ENCODE measurements around the gene MYLK. TPM values are rescaled to one million over a fixed set of nuclear protein-coding genes. Genes with fewer than 3 reads are reported as not detected.
A peak's percentile ranks its signal among the peaks of the same experiment; 100 is the strongest.

Gene MYLK
- total and polyA plus RNA-seq, 2 of the 4 experiments (the other 2 are of a cell fraction): 299 to 484 TPM

DNA sequence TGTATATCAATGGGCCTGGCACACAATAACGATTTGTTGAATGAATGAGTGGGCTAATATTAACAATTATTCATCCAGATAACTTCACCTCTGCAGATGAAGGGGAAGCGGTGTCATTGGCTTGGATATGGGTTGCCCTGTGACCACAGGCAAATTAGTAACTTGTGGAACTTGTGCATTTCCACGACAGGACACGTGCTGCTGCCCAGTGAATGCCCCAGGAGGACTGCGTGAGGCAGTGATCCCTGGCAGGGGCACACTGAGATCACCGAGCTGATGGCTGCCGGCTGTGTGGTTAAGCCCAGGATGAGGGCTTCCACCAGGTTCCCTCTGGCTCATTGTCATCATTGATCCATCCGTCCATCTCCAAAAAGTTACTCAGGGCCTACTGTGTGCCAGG is 215.2 kb downstream of the MYLK start:
- H3K4me2 ChIP-seq (ENCODE audit: low read depth, low read length): no peak overlapping the region
- no peak overlapping the region for H2BK120ac ChIP-seq (ENCODE audit: low read depth, low read length)
- TF ChIP-seq MAFK (IDR thresholded peaks at IDR 0.05; ENCODE audit: low read depth, low read length): no peak
- no peak for TF ChIP-seq RCOR1 (IDR thresholded peaks at IDR 0.05; ENCODE audit: insufficient replicate concordance, low read length)
- TF ChIP-seq FOS (IDR thresholded peaks at IDR 0.05; ENCODE audit: low read depth, low read length): no peak
- TF ChIP-seq USF2 (IDR thresholded peaks at IDR 0.05; ENCODE audit: low read depth, low read length): no peak
- TF ChIP-seq ELK1 (IDR thresholded peaks at IDR 0.05; ENCODE audit: borderline replicate concordance, low read depth, low read length): no peak
- no peak for TF ChIP-seq NFE2L2 (IDR thresholded peaks at IDR 0.05; ENCODE audit: low read depth, low read length)
- no peak for TF ChIP-seq CHD1 (IDR thresholded peaks at IDR 0.05; ENCODE audit: low read depth, low read length)
- no peak for TF ChIP-seq RAD21 (IDR thresholded peaks at IDR 0.05; ENCODE audit: low read length)
- no peak for TF ChIP-seq BHLHE40 (IDR thresholded peaks at IDR 0.05; ENCODE audit: low read depth, low read length)
- no peak for TF ChIP-seq POLR2A (IDR thresholded peaks at IDR 0.05; ENCODE audit: low read depth, low read length)
- no peak for TF ChIP-seq CEBPB (IDR thresholded peaks at IDR 0.05; ENCODE audit: low read depth, low read length)
- no TSS peak for BruUV-seq (replicated peaks)
- H2BK20ac ChIP-seq (ENCODE audit: low read depth, low read length): no peak overlapping the region
- H3K9me1 ChIP-seq (ENCODE audit: insufficient read depth, low read length): peaks cover 12% of the 10 kb centered on the region
- H3K56ac ChIP-seq (ENCODE audit: extremely low read depth, insufficient read depth, low read length): no peak overlapping the region
- peaks cover 0 to 18% of the 10 kb centered on the region in 2 experiments; a peak in 3 of 4 replicates for H3K79me1 ChIP-seq (ENCODE audit: low read depth in 1 of 2, low read length in 2 of 2)
- ChIA-PET CTCF (no interaction called here), POLR2A (ENCODE audit: unreplicated experiment) (no interaction called here)
- H3K23ac ChIP-seq (ENCODE audit: low read depth, low read length): no peak overlapping the region
- H3K4ac ChIP-seq (ENCODE audit: low read depth, low read length): no peak overlapping the region
- 0 out of 2 replicates have a peak, but pooled peaks cover 5% of the 10 kb centered on the region for H4K20me1 ChIP-seq (ENCODE audit: insufficient read depth, low read length)
- dilution Hi-C loops (cut with HindIII; ENCODE audit: low sequenced_read_pairs, unreplicated experiment): no loop called here
- H2AK5ac ChIP-seq (ENCODE audit: low read depth, low read length): no peak overlapping the region
- H3K4me3 ChIP-seq (ENCODE audit: insufficient read depth, low read depth, low read length): no peak overlapping the region
- H4K8ac ChIP-seq (ENCODE audit: low read depth in 2 of 2, low read length in 2 of 2): no peak overlapping the region
- intact Hi-C loops (cut with micrococcal nuclease): no loop called here
- peaks cover 63% of the 10 kb centered on the region for H3K36me3 ChIP-seq (ENCODE audit: control insufficient read depth, insufficient read depth, low read length)
- ATAC-seq (ENCODE audit: low read depth) (no peak), DNase-seq (no peak)
- H2BK5ac ChIP-seq (ENCODE audit: low read depth, low read length, poor library complexity, severe bottlenecking): no peak overlapping the region
- H3K9me3 ChIP-seq (ENCODE audit: control insufficient read depth, insufficient read depth, low read length): no peaks in the 10 kb centered on the region
- H4K5ac ChIP-seq (ENCODE audit: low read depth, low read length): no peak overlapping the region
- no peak overlapping the region for H3K14ac ChIP-seq (replicated peaks; ENCODE audit: low read depth, low read length)
- H3K18ac ChIP-seq (ENCODE audit: low read depth, low read length): no peak overlapping the region
- no peak overlapping the region for H4K91ac ChIP-seq (ENCODE audit: insufficient read depth, low read depth, low read length)
- H2BK15ac ChIP-seq (ENCODE audit: low read depth, low read length): no peak overlapping the region
- H3K9ac ChIP-seq (ENCODE audit: low read depth, low read length): no peak overlapping the region
- peak overlapping the region; percentile 47 for H2AFZ ChIP-seq (replicated peaks; ENCODE audit: low read length, poor library complexity)
- WGBS, 2 experiments (ENCODE audit: extremely low coverage in 2 of 2, insufficient read length in 1 of 2): 100% methylated on average over 1 of the region's 8 CpGs; no CpG with 5 or more reads in 1 of the 2 experiments
- H3K27me3 ChIP-seq (ENCODE audit: control insufficient read depth, insufficient read depth, low read length): no peaks in the 10 kb centered on the region
- no peak overlapping the region for H3K27ac ChIP-seq (ENCODE audit: insufficient read depth, low read length)
- H3K4me1 ChIP-seq (ENCODE audit: control insufficient read depth, insufficient read depth, low read length): peaks cover 3% of the 10 kb centered on the region; the same call in 1 of the 2 replicates
- in situ Hi-C loops (cut with MboI; ENCODE audit: low sequenced_read_pairs): no loop called here
- H2AK9ac ChIP-seq (replicated peaks; ENCODE audit: low read depth, low read length, poor library complexity): peak overlapping the region; percentile 61

Measured in IMR-90 (cell line).